GM19239 (cell line): ENCODE results near the gene MYO1D.

Source experiments
- DNase-seq: peaks from one replicate; pipeline ENCODE4 v3.0.0; 2011; ENCODE audit warnings: low spot score; ENCODE audit not compliant: insufficient read length
- FAIRE-seq: peaks from 2 replicates; lab custom pipeline; 2011; peaks lifted over from hg19 to GRCh38; lab: Jason Lieb, UNC

The MYO1D gene

DNA sequence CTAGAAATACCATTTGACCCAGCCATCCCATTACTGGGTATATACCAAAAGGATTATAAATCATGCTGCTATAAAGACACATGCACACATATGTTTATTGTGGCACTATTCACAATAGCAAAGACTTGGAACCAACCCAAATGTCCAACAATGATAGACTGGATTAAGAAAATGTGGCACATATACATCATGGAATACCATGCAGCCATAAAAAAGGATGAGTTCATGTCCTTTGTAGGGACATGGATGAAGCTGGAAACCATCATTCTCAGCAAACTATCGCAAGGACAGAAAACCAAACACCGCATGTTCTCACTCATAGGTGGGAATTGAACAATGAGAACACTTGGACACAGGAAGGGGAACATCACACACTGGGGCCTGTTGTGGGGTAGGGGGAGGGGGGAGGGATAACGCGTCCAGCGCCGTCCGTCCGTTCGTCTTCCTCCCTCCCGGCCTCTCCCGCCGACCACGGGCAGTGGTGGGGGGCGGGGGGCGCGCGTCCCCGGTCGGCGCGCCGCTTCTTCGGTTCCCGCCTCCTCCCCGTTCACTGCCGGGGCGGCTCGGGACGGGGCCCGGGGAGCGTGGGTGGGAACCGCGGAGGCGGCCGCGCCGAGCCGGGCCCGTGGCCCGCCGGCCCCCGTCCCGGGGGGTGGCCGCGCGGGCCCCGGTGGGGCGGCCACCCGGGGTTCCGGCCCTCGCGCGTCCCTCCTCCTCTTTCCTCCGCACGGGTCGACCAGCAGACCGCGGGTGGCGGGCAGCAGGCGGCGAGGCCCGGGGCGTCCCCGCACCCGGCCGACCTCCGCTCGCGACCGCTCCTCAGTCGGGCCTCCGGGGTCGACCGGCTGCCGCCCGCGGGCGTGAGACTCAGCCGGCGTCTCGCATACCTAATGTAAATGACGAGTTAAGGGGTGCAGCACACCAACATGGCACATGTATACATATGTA is 54.7 kb downstream of the MYO1D start:
- peak; percentile 96 for FAIRE-seq
- peak; percentile 53 for DNase-seq

GRCh38 chr17:32820440-32820839 is 56.5 kb downstream of the MYO1D start:
- DNase-seq, result no peak
- no peak for FAIRE-seq

- DNase-seq, result no peak
- FAIRE-seq, result no peak
Measured at GRCh38 chr17:32819787-32820186, 57.1 kb downstream of the MYO1D start.

DNA sequence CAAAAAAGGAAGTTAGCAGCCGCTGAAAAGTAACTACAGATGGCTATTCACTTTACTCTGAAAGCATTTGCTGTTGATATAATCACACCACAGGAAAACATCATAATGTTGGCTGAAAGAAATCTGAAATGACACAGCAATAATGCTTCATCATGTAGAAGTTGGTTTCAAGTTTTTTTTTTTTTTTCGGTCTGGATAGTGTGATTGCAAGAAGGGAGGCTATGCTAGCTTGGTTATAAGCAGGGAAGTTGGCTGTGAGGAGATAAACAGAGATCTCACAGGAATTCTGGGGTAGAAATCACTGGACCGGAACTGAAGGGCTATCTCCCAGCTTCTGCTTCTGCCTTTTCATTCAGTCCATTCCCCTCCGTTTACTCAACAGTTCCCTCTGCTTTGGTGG is 57.9 kb downstream of the MYO1D start:
- no peak for FAIRE-seq
- no peak for DNase-seq

DNA sequence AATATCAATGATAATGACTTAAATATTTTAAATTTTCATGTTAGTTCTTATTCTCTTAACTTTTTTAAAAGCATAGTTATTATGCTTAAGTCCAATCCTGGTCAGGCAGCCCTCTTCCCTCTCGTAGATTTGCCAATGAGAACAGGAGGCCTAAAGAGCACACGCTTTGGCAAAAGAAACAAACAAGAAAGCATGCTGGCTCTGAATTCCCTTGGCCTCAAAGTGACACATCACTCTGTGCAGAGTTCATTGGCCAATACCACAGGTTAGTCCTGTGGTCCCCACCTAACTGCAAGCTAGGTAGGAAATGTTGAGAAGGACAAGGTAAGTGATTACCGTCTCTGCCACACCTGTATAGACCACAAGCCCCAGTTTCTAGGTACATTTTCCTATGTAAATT is 61.5 kb downstream of the MYO1D start:
- no peak for DNase-seq
- FAIRE-seq, result no peak

GRCh38 chr17:32814836-32815235 is 62.1 kb downstream of the MYO1D start:
- DNase-seq (no peak), FAIRE-seq (no peak)

GRCh38 chr17:32813021-32813420 is 63.9 kb downstream of the MYO1D start:
- no peak for FAIRE-seq

DNA sequence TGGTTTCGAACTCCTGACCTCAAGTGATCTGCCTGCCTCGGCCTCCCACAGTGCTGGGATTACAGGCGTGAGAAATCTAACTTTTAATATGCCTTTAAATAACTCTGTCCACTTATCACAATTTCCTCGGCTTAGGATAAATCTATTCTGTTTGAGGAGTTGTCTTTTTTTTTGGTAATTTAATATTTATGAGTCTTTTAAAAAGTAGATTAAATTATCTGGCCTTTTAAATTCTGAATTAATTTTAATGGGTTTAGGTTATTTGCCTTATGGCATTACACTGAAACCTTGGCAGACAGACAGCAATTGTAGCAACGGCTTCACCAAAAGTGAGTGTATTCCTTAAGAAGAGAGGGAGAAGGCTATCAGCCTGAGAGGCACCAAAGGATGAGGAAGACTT is 66.2 kb downstream of the MYO1D start:
- no peak for FAIRE-seq
- no peak for DNase-seq

More at GRCh38 chr17:32813021-32813420, 63.9 kb downstream of the MYO1D start:
- DNase-seq, result no peak

GRCh38 chr17:32807577-32807976 is 69.3 kb downstream of the MYO1D start:
- no peak for DNase-seq
- peak; percentile 11 for FAIRE-seq

- DNase-seq, result no peak
- no peak for FAIRE-seq
Measured at GRCh38 chr17:32806646-32807045, 70.3 kb downstream of the MYO1D start.

DNA sequence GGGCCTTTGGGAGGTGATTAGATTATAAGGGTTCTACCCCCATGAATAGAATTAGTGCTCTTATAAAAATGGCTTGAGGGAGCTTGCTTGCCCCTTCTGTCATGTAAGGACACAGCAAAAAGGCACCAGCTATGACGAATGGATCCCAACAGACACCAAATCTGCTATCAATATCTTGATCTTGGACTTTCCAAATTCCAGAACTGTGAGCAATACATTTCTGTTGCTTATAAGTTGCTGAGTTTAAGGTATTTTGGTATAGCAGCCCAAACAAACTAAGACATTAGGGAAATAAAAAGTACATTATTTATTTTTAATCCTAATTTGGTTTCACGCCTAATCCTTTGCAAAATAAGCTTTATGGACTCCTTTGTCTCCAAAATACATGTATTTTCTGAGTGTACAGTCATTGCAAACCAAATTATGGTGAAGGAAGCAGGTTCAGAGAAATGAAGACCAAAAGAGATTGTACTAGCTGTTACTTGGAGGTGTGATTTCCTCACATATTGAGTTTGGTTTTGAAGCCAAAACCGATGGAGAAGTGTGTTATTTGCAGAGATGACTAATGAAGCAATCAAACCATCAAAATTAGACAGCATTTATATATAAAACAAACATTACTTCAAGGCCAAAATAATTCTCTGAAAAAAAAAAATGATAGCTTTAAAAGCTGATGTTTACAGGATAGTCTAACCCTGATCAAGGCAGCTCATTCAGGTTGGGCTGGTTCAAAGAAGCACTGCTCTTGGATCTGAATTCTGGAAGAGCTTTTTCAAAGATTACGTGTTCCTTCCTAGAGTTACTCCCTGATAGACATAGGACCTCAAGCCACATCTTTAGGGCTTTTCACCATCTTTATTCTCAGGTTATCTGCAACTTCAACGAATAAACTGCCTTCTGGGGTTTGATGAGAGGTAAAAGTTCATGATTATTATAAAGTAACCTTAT is 71.6 kb downstream of the MYO1D start:
- DNase-seq (no peak), FAIRE-seq (no peak)

DNA sequence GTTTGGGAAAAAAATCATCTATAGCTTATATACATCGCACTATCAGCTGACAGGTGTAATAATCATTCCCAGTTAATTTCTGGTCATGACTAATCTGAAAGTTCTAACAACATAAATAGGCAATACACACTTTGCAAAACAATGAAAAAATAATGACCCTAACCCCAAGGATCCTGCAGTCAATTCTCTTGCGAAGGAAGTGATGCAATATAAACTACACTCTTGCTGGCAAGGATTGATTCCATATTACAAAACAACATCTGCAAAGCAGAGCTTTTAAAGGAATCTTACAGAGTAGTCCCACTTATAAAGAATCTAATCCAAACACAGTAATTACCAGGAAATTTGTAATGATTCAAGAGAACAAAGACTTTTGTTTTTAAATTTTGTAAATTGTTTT is 73.4 kb downstream of the MYO1D start:
- DNase-seq, result no peak
- FAIRE-seq, result no peak

DNA sequence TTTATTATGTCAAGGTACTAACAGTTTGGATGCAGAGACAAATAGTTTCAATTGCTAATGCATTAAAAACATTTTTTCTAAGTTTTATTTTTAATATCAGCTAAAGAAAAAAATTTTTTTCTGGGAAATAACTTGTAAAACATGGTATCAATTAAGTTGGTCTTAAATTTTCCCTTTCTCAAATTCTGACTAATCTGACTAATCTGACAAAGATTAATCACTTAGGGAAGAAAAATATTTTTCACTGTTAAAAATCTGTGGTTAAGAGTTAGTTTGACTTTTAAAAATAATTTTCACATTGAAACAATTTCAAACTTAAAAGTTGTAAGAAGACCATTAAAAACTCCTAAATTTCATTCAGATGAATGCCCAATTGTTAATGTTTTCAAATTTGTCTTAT is 74.6 kb downstream of the MYO1D start:
- DNase-seq (no peak), FAIRE-seq (no peak)

DNA sequence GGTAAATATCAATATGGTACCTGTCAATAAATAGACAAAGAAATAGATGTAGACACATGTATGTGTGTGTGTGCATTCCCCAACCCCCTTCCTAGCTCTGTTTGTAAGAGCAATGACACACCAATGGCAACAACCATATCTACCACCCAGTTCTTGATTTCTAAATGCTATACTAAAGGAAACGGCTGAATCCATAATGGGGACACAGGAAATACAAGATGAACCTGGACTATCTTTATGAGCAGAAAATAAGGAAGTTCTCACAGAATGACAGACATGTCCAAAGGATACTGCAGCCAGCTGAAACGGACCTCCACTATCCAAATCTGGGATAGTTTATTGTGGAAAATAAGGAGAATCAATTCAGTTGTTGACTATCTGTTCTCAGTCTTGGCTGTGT is 75.3 kb downstream of the MYO1D start:
- no peak for DNase-seq
- no peak for FAIRE-seq

DNA sequence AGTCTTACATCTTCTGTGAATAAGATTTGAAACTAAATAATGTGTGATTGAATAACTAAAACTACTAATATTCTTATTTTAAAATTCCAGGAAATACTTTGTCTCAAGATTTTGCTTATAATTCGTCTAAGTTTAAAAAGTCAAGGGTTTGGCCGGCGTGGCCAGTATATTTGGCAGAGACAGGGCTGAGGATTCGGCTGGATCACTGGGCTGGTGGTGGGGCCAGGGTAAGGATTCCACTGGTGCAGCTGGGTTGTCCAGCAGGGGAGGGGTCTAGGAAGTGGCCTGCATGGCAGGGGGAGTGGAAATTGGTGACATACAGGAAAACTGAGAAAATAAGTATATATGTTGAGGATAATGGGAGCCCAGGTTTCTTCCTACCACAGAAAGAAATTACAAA is 75.7 kb downstream of the MYO1D start:
- no peak for FAIRE-seq
- DNase-seq, result no peak

DNA sequence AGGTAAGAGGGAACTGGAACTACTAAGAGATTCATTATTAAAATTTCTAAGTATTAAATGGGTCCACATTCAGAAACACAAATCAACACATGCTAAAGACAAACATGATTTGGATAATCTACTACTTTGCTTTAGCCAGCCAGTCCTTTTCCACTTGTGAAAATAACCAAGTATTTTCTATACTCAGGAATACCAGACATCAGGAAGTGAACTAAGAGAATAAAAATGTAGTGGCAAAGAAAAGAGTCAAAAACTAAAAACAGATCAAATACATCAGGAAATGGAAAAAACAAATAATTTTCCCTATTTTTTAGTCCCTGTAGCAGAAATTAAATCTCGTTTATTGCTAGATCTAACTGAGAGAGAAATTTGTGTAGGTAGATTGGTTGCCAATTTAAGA is 78.0 kb downstream of the MYO1D start:
- no peak for FAIRE-seq

GRCh38 chr17:32795339-32795979 is 81.5 kb downstream of the MYO1D start:
- DNase-seq (no peak), FAIRE-seq (no peak)

More for the DNA sequence above, 78.0 kb downstream of the MYO1D start:
- no peak for DNase-seq

DNA sequence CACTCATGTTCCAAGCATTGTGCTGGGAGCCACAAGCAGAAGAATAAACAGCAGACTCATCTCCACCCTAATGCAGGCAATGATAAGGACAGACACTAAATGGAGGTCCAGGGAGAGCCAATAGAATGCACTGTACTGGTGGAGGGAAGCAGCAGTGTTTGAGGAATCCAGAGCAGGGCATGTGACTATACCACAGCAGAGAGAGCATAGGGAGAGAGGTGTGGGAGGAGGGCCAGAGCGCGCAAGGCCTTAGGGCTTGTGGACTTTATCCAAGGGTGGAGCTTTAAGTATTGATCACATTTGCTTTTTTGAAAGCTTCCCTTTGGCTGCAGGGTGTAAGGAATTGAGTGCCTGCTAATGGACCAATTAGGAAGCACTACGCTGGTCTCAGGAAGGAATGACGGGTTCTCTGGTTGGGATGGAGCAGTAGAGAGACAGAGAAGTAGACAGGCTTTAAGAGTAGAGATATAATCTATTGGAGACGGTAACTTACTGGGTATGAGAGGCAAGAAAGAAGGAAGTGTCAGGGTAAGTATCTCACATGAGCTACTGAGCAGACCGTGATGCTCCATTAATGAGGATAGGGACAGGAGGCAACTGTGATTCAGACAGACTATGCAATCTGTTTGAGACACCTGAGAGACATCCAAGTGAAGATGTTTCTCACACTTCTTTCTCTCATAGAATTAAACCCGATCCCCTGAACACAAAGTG is 82.2 kb downstream of the MYO1D start:
- DNase-seq (no peak), FAIRE-seq (peak; percentile 26)

- no peak for FAIRE-seq
Measured at GRCh38 chr17:32793841-32794240, 83.1 kb downstream of the MYO1D start.

DNA sequence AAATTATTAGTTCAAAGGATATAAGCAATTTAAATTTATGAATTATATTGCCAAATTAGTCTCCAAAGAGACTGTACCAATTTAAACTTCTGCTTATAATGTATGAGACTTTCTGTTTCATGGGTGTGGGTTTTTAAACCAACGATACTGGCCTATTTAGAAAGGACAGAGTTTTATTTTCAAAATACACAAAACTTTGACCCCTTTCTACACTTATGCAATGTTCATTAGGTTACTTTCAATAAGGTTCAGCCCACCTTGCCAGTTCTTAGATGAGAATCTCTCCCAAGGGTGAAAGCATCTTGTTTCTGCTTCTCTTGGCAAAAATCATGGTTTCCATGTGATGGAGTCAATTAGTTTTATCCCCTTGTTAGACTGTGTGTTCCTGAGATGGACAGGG is 84.7 kb downstream of the MYO1D start:
- FAIRE-seq (no peak), DNase-seq (no peak)

More at GRCh38 chr17:32793841-32794240, 83.1 kb downstream of the MYO1D start:
- no peak for DNase-seq
